Loucy (cell line): ENCODE measurements around the gene TAF1B.

Experiments used
- CTCF ChIP-seq: fragments of 200-600 bp; sonication (generic); conservative IDR thresholded peaks from 2 replicates; pipeline ENCODE4 v1.5.1; 2014; ENCODE audit warnings: mild to moderate bottlenecking, antibody characterized with exemption, low read length
- EZH2phosphoT487 ChIP-seq: fragments of 200-600 bp; IDR thresholded peaks from 2 replicates; pipeline ENCODE4 v1.6.1; 2018; ENCODE audit warnings: antibody characterized with exemption, mild to moderate bottlenecking, moderate library complexity, borderline replicate concordance

- TF ChIP-seq CTCF (no peak), EZH2phosphoT487 (no peak)
Measured at GRCh38 chr2:9949992-9950520, 106.8 kb downstream of the TAF1B start.
